22Rv1 (cell line): Measurements from ENCODE around the gene GDF9.

Experiments used
- H3K27ac ChIP-seq: fragments of 450-650 bp; 2 replicates; pipeline ENCODE4 v1.5.1; 2017
- ZFX ChIP-seq: fragments of 450-650 bp; IDR thresholded peaks from 2 replicates; pipeline ENCODE4 v1.6.1; 2017; ENCODE audit warnings: antibody characterized with exemption, borderline replicate concordance
- TF ChIP-seq, protein P1 (sequence below): fragments of 450-650 bp; IDR thresholded peaks from 2 replicates; pipeline ENCODE4 v1.5.1; 2017; ENCODE audit warnings: mild to moderate bottlenecking

The GDF9 gene, protein sequence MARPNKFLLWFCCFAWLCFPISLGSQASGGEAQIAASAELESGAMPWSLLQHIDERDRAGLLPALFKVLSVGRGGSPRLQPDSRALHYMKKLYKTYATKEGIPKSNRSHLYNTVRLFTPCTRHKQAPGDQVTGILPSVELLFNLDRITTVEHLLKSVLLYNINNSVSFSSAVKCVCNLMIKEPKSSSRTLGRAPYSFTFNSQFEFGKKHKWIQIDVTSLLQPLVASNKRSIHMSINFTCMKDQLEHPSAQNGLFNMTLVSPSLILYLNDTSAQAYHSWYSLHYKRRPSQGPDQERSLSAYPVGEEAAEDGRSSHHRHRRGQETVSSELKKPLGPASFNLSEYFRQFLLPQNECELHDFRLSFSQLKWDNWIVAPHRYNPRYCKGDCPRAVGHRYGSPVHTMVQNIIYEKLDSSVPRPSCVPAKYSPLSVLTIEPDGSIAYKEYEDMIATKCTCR

DNA sequence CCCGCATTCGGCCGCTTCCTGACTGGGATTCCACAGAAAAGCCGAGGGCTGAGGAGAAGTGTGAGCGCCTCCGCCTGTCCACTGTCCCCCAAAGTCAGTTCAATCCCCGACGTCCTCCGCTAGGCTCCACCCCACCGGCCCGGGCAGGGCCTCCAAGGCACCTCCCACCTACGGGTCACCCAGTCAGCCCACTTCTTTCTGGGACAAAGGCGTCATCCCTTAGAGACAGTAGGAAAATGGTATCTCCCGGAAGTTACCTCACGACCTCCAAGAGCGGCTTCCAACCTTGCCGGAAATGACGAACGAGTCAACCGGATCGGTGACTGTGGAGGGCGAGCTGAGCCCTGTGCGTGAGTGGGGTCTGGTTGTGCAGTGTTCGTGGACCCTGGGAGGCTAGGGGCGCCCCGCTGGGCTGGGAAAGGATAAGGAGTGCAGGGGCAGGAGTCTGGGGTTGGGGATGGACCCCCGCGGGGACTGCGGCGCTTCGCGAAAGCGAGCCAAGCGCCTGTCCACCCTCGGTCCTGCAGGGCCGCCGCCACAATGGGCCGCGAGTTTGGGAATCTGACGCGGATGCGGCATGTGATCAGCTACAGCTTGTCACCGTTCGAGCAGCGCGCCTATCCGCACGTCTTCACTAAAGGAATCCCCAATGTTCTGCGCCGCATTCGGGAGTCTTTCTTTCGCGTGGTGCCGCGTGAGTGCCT, at the start of gene GDF9, which contains the start of gene UQCRQ:
Gene GDF9, minus strand, starts transcription at position 128 of the 704 bp plus-strand sequence. CDS start 1,936 bp downstream, outside the sequence.
Gene UQCRQ, plus strand, starts transcription at position 301 of the 704 bp plus-strand sequence. Its CDS starts 240 bp downstream, at position 541.
- H3K27ac ChIP-seq: peak within 1 kb of the TSS; percentile 73
- no peak for TF ChIP-seq ZFX
- TF ChIP-seq, protein P1, sequence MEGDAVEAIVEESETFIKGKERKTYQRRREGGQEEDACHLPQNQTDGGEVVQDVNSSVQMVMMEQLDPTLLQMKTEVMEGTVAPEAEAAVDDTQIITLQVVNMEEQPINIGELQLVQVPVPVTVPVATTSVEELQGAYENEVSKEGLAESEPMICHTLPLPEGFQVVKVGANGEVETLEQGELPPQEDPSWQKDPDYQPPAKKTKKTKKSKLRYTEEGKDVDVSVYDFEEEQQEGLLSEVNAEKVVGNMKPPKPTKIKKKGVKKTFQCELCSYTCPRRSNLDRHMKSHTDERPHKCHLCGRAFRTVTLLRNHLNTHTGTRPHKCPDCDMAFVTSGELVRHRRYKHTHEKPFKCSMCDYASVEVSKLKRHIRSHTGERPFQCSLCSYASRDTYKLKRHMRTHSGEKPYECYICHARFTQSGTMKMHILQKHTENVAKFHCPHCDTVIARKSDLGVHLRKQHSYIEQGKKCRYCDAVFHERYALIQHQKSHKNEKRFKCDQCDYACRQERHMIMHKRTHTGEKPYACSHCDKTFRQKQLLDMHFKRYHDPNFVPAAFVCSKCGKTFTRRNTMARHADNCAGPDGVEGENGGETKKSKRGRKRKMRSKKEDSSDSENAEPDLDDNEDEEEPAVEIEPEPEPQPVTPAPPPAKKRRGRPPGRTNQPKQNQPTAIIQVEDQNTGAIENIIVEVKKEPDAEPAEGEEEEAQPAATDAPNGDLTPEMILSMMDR: 0 out of 2 replicates have a peak, but pooled peaks have one; percentile 2

- H3K27ac ChIP-seq: no peak overlapping the region
- TF ChIP-seq ZFX: no peak
- TF ChIP-seq, protein P1: no peak
These were observed 49.4 kb upstream of the GDF9 start for GRCh38 chr5:132915681-132916080.

GRCh38 chr5:132909702-132910101, 43.4 kb upstream of the GDF9 start:
- TF ChIP-seq, protein P1: no peak
- TF ChIP-seq ZFX: no peak
- no peak overlapping the region for H3K27ac ChIP-seq

DNA sequence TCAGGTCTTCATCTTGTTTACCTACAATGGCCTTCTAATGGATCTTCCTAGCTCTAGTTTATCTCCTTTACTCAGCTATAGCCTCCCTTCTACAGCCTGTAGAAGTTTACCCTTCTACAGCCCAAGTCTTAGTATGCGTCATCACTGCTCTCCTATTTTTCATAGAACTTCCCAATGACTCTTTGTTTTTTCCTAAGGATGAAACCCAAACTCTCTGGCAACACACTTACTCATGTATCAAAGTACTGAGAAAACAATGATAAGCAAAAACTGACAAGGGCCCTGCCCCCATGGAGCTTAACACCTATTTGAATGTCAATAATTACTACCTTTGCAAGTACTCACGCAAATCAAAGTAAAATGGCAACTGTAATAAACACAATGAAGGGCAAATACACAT, 40.9 kb upstream of the GDF9 start:
- no peak overlapping the region for H3K27ac ChIP-seq
- TF ChIP-seq, protein P1: no peak
- no peak for TF ChIP-seq ZFX

DNA sequence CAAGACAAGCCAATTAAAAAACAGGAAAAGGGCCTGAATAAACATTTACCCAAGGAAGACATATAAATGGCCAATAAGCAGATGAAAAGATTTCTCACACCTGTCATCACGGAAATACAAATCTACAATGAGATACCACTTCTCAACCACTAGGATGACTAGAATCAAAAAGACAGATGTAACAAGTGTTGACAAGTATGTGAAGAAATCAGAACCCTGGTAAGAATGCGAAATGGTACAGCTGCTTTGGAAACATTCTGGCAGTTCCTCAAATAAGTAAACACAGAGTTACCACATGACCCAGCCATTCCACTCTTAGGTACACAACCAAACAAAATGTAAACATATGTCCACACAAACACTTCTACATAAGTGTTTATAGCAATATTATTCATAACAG, 39.7 kb upstream of the GDF9 start:
- TF ChIP-seq, protein P1: peak; percentile 16; the same call in 1 of the 2 replicates
- no peak for TF ChIP-seq ZFX
- H3K27ac ChIP-seq: peak overlapping the region; percentile 52

DNA sequence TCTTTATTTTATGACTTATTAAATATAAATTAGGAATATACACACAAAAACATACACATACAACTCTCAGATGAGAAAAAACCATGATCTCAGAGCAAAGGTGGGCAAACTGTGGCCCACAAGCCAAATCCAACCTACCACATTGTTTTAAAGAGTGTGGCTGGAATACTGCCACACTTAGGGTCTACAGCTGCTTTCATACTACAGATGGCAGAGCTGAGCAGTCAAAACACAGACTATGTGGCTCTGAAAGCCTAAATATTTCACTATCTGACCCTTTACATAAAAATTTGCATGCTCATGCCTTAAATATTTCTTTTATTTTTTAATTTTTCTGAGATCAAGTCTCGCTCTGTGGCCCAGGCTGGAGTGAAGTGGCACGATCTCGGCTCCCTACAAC, 35.5 kb upstream of the GDF9 start:
- H3K27ac ChIP-seq: no peak overlapping the region
- TF ChIP-seq, protein P1: no peak
- TF ChIP-seq ZFX: no peak
